Tibial nerve (tissue), 4 donors: ENCODE measurements around the gene FYB2. TPM values are rescaled to one million over a fixed set of nuclear protein-coding genes. Genes with fewer than 3 reads are reported as not detected.

Experiments
- DNase-seq, 2 donors: peaks; one replicate each; pipeline ENCODE4 v3.0.0-alpha.2; 2019; ENCODE audit warnings: low spot score in 2 of 2
- H3K27ac ChIP-seq, 4 donors: fragments of 200-600 bp; sonication (generic) in 3 of 4; one replicate each; pipeline ENCODE4 v1.5.1; 2017 to 2019; ENCODE audit warnings: mild to moderate bottlenecking in 1 of 4
- H3K27me3 ChIP-seq, 2 donors: fragments of 200-600 bp; sonication (generic) in 1 of 2; one replicate each; pipeline versions ENCODE4 v1.5.1 to v1.6.0; 2017 to 2019
- H3K36me3 ChIP-seq, 3 donors: fragments of 200-600 bp; sonication (generic); one replicate each; pipeline ENCODE4 v1.5.1; 2018 to 2019
- H3K4me1 ChIP-seq, 4 donors: fragments of 200-600 bp; sonication (generic) in 3 of 4; one replicate each; pipeline ENCODE4 v1.5.1; 2017 to 2019
- H3K4me3 ChIP-seq, 4 donors: fragments of 200-600 bp; sonication (generic) in 3 of 4; one replicate each; pipeline ENCODE4 v1.5.1; 2017 to 2019; ENCODE audit warnings: mild to moderate bottlenecking in 1 of 4, moderate library complexity in 1 of 4
- H3K9me3 ChIP-seq, 4 donors: fragments of 200-600 bp; sonication (generic) in 3 of 4; one replicate each; pipeline ENCODE4 v1.5.1; 2017 to 2019
- EP300 ChIP-seq, 2 donors: sonication (generic); formaldehyde crosslinking; IDR thresholded peaks; one replicate each; pipeline ENCODE4 v1.6.1; 2017; ENCODE audit warnings: antibody characterized with exemption in 2 of 2, mild to moderate bottlenecking in 1 of 2
- POLR2A ChIP-seq, 2 donors: fragments of 450-650 bp; IDR thresholded peaks; one replicate each; pipeline ENCODE4 v1.6.1; 2017; ENCODE audit warnings: antibody characterized with exemption in 2 of 2, mild to moderate bottlenecking in 2 of 2, moderate library complexity in 2 of 2
- WGBS, 2 donors: methylation state at CpG; one replicate each; pipeline ENCODE4 v1.1.5; 2018; 5-methylcytosine and 5-hydroxymethylcytosine counted together
- total RNA-seq, 4 donors: library from RNA; depleted of rRNA; stranded (reverse); fragments of >200 nt; gene quantifications; one replicate each; pipeline ENCODE4 v1.1.0, GENCODE V29; 2016
- TF ChIP-seq, protein P1 (sequence below), 5 experiments: fragments of 200-600 bp in 3 of 5; fragments of 450-650 bp in 2 of 5; sonication (generic) in 3 of 5; IDR thresholded peaks; one replicate each; pipeline ENCODE4 v1.5.1; 2016 to 2019; ENCODE audit warnings: antibody characterized with exemption in 5 of 5, mild to moderate bottlenecking in 3 of 5, moderate library complexity in 2 of 5

Gene FYB2
- total RNA-seq, 4 donors from 2014 or later, result not detected

DNA sequence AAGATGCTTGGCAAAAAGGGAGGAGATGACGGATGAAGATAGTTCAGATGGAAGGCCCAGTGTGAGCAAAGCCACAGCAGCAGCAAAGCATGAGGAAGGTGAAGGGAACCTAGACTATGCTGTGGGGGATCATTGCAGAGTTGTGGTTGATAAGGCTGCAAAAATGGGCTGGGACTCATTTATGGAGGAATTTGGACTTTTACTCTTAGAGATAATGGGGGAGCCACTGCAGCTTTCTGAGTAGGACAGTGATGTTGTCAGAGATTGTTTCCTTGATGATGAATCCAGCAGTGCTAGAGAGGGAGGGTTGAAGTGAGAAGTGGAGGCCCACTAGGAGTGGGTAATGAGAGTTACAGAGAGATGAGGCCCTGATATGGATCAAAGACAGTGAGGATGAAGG lies 33.3 kb upstream of the FYB2 start:
- no peak for TF ChIP-seq POLR2A (IDR thresholded peaks at IDR 0.05)
- TF ChIP-seq EP300 (IDR thresholded peaks at IDR 0.05), result no peak
- TF ChIP-seq, protein P1, sequence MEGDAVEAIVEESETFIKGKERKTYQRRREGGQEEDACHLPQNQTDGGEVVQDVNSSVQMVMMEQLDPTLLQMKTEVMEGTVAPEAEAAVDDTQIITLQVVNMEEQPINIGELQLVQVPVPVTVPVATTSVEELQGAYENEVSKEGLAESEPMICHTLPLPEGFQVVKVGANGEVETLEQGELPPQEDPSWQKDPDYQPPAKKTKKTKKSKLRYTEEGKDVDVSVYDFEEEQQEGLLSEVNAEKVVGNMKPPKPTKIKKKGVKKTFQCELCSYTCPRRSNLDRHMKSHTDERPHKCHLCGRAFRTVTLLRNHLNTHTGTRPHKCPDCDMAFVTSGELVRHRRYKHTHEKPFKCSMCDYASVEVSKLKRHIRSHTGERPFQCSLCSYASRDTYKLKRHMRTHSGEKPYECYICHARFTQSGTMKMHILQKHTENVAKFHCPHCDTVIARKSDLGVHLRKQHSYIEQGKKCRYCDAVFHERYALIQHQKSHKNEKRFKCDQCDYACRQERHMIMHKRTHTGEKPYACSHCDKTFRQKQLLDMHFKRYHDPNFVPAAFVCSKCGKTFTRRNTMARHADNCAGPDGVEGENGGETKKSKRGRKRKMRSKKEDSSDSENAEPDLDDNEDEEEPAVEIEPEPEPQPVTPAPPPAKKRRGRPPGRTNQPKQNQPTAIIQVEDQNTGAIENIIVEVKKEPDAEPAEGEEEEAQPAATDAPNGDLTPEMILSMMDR (IDR thresholded peaks at IDR 0.05), result no peak
- Histone ChIP-seq H3K36me3 (no peaks in the 10 kb centered on the region), H3K27me3 (no peaks in the 10 kb centered on the region), H3K9me3 (no peaks in the 10 kb centered on the region), H3K4me1 (no peaks in the 10 kb centered on the region), H3K4me3 (no peak overlapping the region), H3K27ac (no peak overlapping the region)
- no peak for DNase-seq
- 0 to 47% methylated on average over 1 of the region's 1 CpG for WGBS, 2 donors

DNA sequence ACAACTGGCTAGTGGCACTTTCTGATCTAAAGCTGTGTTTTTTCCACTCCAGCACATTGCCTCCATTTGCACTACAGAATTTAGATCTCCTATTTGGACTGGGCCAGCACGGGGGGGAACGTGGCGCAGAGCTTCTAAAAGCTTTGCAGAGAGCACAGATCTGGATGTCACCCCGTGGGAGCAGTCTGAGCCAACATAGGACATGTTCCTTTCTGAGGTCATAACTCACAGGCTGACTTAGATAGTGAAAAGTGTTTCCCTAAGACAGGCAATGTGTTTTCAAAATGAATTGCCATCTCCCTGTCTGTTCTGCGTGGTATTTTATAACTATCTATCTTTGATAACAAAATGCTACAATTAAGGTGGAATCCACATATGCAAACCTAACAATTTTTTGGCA lies 31.7 kb upstream of the FYB2 start:
- H3K27ac ChIP-seq, result no peak overlapping the region
- no peaks in the 10 kb centered on the region for H3K9me3 ChIP-seq
- DNase-seq, result no peak
- no peaks in the 10 kb centered on the region for H3K36me3 ChIP-seq
- no peak for TF ChIP-seq POLR2A (IDR thresholded peaks at IDR 0.05)
- no peak for TF ChIP-seq EP300 (IDR thresholded peaks at IDR 0.05)
- TF ChIP-seq, protein P1 (IDR thresholded peaks at IDR 0.05), result no peak
- no peaks in the 10 kb centered on the region for H3K4me1 ChIP-seq
- no peaks in the 10 kb centered on the region for H3K27me3 ChIP-seq
- WGBS, 2 donors, result 85 to 91% methylated on average over 5 of the region's 5 CpGs
- H3K4me3 ChIP-seq, result no peak overlapping the region

DNA sequence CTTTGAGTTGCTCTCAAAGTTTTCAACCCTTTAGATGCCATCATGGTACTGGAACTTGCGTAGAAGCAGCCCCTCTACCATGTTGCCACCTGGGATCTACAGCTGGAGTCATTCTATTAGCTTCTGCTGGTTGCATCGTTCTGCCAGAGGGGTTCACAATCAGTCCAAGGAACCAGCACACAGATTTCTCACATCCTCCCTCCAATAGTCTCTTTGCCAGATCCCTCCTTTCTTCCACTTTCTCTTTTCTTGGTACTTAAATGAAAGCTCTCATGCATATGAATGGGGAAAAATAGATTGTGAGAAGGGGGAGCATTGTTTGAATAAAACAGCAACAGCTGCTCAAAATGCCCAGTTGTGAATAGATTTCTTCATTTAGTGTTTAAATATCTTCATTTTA lies 31.2 kb upstream of the FYB2 start:
- DNase-seq, result no peak
- no peaks in the 10 kb centered on the region for H3K4me1 ChIP-seq
- TF ChIP-seq EP300 (IDR thresholded peaks at IDR 0.05), result no peak
- no peak for TF ChIP-seq POLR2A (IDR thresholded peaks at IDR 0.05)
- TF ChIP-seq, protein P1 (IDR thresholded peaks at IDR 0.05), result no peak
- 83 to 84% methylated on average over 2 of the region's 2 CpGs for WGBS, 2 donors
- H3K4me3 ChIP-seq, result no peak overlapping the region
- H3K9me3 ChIP-seq, result no peaks in the 10 kb centered on the region
- H3K27ac ChIP-seq, result no peak overlapping the region
- no peaks in the 10 kb centered on the region for H3K27me3 ChIP-seq
- H3K36me3 ChIP-seq, result no peaks in the 10 kb centered on the region

DNA sequence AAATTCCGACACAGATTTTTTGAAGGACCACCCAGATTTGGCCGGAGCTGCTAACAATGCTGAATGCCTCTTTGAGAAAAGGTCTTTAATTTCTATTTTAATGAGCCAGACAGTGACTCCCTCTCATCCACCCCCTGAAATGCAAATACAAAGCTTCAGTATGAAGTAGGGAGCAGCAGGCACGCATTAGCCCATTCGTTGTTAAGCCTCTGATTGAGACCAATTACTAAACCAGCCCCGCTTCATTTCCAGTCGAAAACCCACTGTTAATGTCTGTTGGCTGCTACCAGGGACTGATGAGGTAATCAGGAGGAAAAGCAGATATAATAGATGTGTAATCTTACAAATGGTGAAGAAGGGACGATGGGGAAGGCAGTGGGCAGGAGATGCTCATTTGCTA lies 30.5 kb upstream of the FYB2 start:
- no peak for DNase-seq
- WGBS, 2 donors, result 28 to 38% methylated on average over 7 of the region's 7 CpGs
- H3K4me1 ChIP-seq, result no peaks in the 10 kb centered on the region
- TF ChIP-seq POLR2A (IDR thresholded peaks at IDR 0.05) (no peak), EP300 (IDR thresholded peaks at IDR 0.05) (no peak)
- TF ChIP-seq, protein P1 (IDR thresholded peaks at IDR 0.05), result no peak
- no peak overlapping the region for H3K4me3 ChIP-seq
- H3K27me3 ChIP-seq, result no peaks in the 10 kb centered on the region
- no peaks in the 10 kb centered on the region for H3K9me3 ChIP-seq
- no peaks in the 10 kb centered on the region for H3K36me3 ChIP-seq
- H3K27ac ChIP-seq, result no peak overlapping the region

DNA sequence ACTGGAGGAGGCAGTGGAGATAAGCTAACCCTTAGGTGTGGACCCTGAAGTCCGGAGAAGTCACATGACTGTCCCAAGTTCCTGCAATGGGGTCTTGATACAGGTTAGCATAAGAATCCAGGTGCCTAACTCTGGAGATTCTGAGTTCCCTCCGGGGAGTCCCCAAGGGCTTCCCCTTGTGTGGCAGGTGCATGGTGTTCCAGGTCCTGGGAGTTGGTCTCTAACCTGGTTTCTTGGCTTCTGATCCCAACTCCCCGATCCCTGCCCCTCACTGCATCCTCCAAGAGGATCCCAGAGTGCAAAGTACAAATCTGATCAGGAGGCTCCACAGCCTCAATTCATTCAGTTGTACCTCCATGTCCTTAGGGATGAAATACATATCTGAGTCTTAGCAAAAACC lies 26.1 kb upstream of the FYB2 start:
- H3K27me3 ChIP-seq, result no peaks in the 10 kb centered on the region
- TF ChIP-seq EP300 (IDR thresholded peaks at IDR 0.05), result no peak
- TF ChIP-seq, protein P1 (IDR thresholded peaks at IDR 0.05), result no peak
- no peak for TF ChIP-seq POLR2A (IDR thresholded peaks at IDR 0.05)
- DNase-seq, result no peak
- no peak overlapping the region for H3K27ac ChIP-seq
- no peaks in the 10 kb centered on the region for H3K4me1 ChIP-seq
- no peaks in the 10 kb centered on the region for H3K9me3 ChIP-seq
- no peak overlapping the region for H3K4me3 ChIP-seq
- WGBS, 2 donors, result 95 to 96% methylated on average over 3 of the region's 3 CpGs
- H3K36me3 ChIP-seq, result no peaks in the 10 kb centered on the region
